Panc1 (cell line): ENCODE results near the gene FAAP100.

Source experiments
- CTCF ChIP-seq: fragments of 450-650 bp; IDR thresholded peaks from 2 replicates; pipeline ENCODE4 v1.5.1; 2017; ENCODE audit warnings: mild to moderate bottlenecking
- POLR2AphosphoS5 ChIP-seq: IDR thresholded peaks from 2 replicates; pipeline ENCODE4 v1.6.1; 2012; ENCODE audit warnings: mild to moderate bottlenecking, low read depth, low read length, moderate library complexity
- REST ChIP-seq, 2 experiments: IDR thresholded peaks; 2 replicates each; pipeline ENCODE4 v1.6.1; 2011 to 2012; ENCODE audit warnings: low read depth in 2 of 2, control low read depth in 1 of 2, low read length in 1 of 2, mild to moderate bottlenecking in 1 of 2, moderate library complexity in 1 of 2; ENCODE audit not compliant: insufficient read depth in 1 of 2
- SIN3A ChIP-seq: IDR thresholded peaks from 2 replicates; pipeline ENCODE4 v1.6.1; 2012; ENCODE audit warnings: low read depth, mild to moderate bottlenecking, low read length, moderate library complexity, borderline replicate concordance; ENCODE audit not compliant: insufficient read depth
- TCF7L2 ChIP-seq: IDR thresholded peaks from 2 replicates; pipeline ENCODE4 v1.6.1; 2011; ENCODE audit warnings: mild to moderate bottlenecking, low read depth, low read length, inconsistent platforms

- TF ChIP-seq CTCF (no peak), TCF7L2 (no peak), POLR2AphosphoS5 (no peak), SIN3A (no peak), REST (IDR thresholded peaks at IDR 0.05; ENCODE audit: insufficient read depth in 1 of 2, low read depth in 2 of 2, low read length in 1 of 2) (no peak)
These were observed 59.4 kb downstream of the FAAP100 start for GRCh38 chr17:81492706-81493105.
